Hepatocyte (in vitro differentiated cells): Measurements from ENCODE around the gene CSHL1. TPM values are rescaled to one million over a fixed set of nuclear protein-coding genes. Genes with fewer than 3 reads are reported as not detected.
"Not testable (repeated sequence)": the region's sequence is repeated elsewhere in the genome, so short reads cannot be mapped to it uniquely, and the experiment has no call there.

Source experiments
- DNase-seq: peaks from one replicate; pipeline ENCODE4 v3.0.0-alpha.2; 2016; ENCODE audit warnings: low spot score
- H2AFZ ChIP-seq: fragments of 200-600 bp; sonication (generic); 2 replicates; pipeline ENCODE4 v1.6.0; 2016; ENCODE audit warnings: antibody characterized with exemption, mild to moderate bottlenecking
- H3K27ac ChIP-seq: fragments of 200-600 bp; sonication (generic); 2 replicates; pipeline ENCODE4 v1.5.1; 2016; ENCODE audit warnings: mild to moderate bottlenecking
- H3K27me3 ChIP-seq: fragments of 200-600 bp; sonication (generic); 2 replicates; pipeline ENCODE4 v1.6.1; 2016
- H3K36me3 ChIP-seq: fragments of 200-600 bp; sonication (generic); replicated peaks from 2 replicates; pipeline ENCODE4 v1.5.1; 2016; ENCODE audit warnings: low read depth; ENCODE audit not compliant: insufficient read depth
- H3K4me1 ChIP-seq: fragments of 200-600 bp; sonication (generic); 2 replicates; pipeline ENCODE4 v1.5.1; 2016; ENCODE audit warnings: mild to moderate bottlenecking, moderate library complexity; ENCODE audit not compliant: insufficient read depth
- H3K4me2 ChIP-seq: fragments of 200-600 bp; sonication (generic); 2 replicates; pipeline ENCODE4 v1.6.0; 2016
- H3K4me3 ChIP-seq: fragments of 200-600 bp; sonication (generic); 2 replicates; pipeline ENCODE4 v1.5.1; 2016; ENCODE audit warnings: mild to moderate bottlenecking
- H3K79me2 ChIP-seq: fragments of 200-600 bp; sonication (generic); 2 replicates; pipeline ENCODE4 v1.6.0; 2017; ENCODE audit warnings: mild to moderate bottlenecking
- H3K9me2 ChIP-seq: fragments of 200-600 bp; sonication (generic); replicated peaks from 2 replicates; pipeline ENCODE4 v1.6.0; 2017; ENCODE audit warnings: mild to moderate bottlenecking; ENCODE audit not compliant: insufficient read depth
- H3K9me3 ChIP-seq: fragments of 200-600 bp; sonication (generic); 2 replicates; pipeline ENCODE4 v1.5.1; 2016; ENCODE audit warnings: low read depth, mild to moderate bottlenecking
- H4K20me1 ChIP-seq: fragments of 200-600 bp; sonication (generic); 2 replicates; pipeline ENCODE4 v1.6.0; 2016; ENCODE audit warnings: mild to moderate bottlenecking; ENCODE audit not compliant: insufficient read depth, poor library complexity, severe bottlenecking
- CTCF ChIP-seq: fragments of 200-600 bp; sonication (generic); IDR thresholded peaks from 2 replicates; pipeline ENCODE4 v1.5.1; 2016; ENCODE audit warnings: antibody characterized with exemption, mild to moderate bottlenecking; ENCODE audit not compliant: poor library complexity
- WGBS: methylation state at CpG from one replicate; pipeline ENCODE4 v1.1.6; 2016; ENCODE audit warnings: low lambda C conversion rate; ENCODE audit errors: missing lambda C conversion rate; 5-methylcytosine and 5-hydroxymethylcytosine counted together
- polyA plus RNA-seq: library from polyadenylated mRNA; unstranded; fragments of >200 nt; fragmentation: Nextera tagmentation; extraction: Ambion mirVana; gene quantifications from 2 replicates; pipeline ENCODE4 v1.2.1, GENCODE V29; 2016
- total RNA-seq: library from RNA; depleted of rRNA; stranded (reverse); fragments of >200 nt; gene quantifications from 2 replicates; pipeline ENCODE4 v1.2.3, GENCODE V29; 2014

The CSHL1 gene
- total and polyA plus RNA-seq, 2 experiments from 2014 or later: not detected

- not testable (repeated sequence) for H2AFZ ChIP-seq, DNase-seq, H3K4me1 ChIP-seq, H4K20me1 ChIP-seq, H3K79me2 ChIP-seq, H3K27ac ChIP-seq, H3K4me2 ChIP-seq, H3K9me2 ChIP-seq, H3K36me3 ChIP-seq, H3K27me3 ChIP-seq, H3K4me3 ChIP-seq, H3K9me3 ChIP-seq
- 92% methylated on average over 9 of the region's 14 CpGs for WGBS
Measured at GRCh38 chr17:63896524-63897354, 14.3 kb downstream of the CSHL1 start, which contains the start of gene CSH1. Gene CSH1 (minus strand): TSS chr17:63896574. CDS start chr17:63896511, 63 bp downstream.

DNA sequence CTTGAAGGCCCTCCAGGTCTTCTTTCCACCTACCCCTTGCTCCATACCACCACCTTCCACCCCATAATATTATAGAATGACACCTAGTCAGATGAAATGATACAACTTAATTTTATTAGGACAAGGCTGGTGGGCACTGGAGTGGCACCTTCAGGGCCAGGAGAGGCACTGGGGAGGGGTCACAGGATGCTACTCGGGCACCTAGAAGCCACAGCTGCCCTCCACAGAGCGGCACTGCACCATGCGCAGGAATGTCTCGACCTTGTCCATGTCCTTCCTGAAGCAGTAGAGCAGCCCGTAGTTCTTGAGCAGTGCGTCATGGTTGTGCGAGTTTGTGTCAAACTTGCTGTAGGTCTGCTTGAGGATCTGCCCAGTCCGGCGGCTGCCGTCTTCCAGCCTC, 16.2 kb downstream of the CSHL1 start:
- not testable (repeated sequence) for H3K4me2 ChIP-seq, H2AFZ ChIP-seq, H3K9me3 ChIP-seq, H3K4me1 ChIP-seq, H3K79me2 ChIP-seq, H3K9me2 ChIP-seq, H3K27me3 ChIP-seq, H4K20me1 ChIP-seq, H3K36me3 ChIP-seq, H3K27ac ChIP-seq, H3K4me3 ChIP-seq, DNase-seq
- 93% methylated on average over 8 of the region's 10 CpGs for WGBS

DNA sequence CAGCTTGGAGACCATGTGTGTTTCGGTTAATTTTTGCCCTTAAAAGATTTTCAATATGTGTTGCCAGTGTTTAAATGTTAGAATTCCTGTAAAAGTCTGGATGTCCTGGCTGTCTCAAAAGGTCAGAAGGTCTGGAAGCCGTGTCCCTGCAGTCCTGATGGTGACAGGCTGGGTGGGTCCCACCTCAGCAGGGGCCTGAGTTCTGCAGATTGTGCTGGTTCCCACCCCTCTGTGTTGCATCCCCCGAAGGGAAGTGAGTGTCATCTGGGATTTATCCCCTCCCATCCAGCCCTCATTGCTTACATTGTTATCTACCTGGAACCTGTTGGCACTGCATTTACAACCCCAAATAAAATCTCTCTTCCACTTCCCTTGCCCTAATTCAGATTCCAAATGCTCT, 17.0 kb downstream of the CSHL1 start:
- not testable (repeated sequence) for H3K9me3 ChIP-seq, H2AFZ ChIP-seq, H3K4me3 ChIP-seq, H3K4me1 ChIP-seq, DNase-seq, H3K27ac ChIP-seq, H3K4me2 ChIP-seq, H3K9me2 ChIP-seq, H3K27me3 ChIP-seq, H3K36me3 ChIP-seq, H4K20me1 ChIP-seq, H3K79me2 ChIP-seq
- 67% methylated on average over 3 of the region's 3 CpGs for WGBS

GRCh38 chr17:63892316-63893037, 18.6 kb downstream of the CSHL1 start:
- not testable (repeated sequence) for H2AFZ ChIP-seq, H4K20me1 ChIP-seq, H3K36me3 ChIP-seq, H3K4me1 ChIP-seq, H3K27ac ChIP-seq, H3K27me3 ChIP-seq, H3K9me3 ChIP-seq, H3K4me2 ChIP-seq, H3K79me2 ChIP-seq, H3K9me2 ChIP-seq, H3K4me3 ChIP-seq, DNase-seq
- 55% methylated on average over 11 of the region's 11 CpGs for WGBS
- TF ChIP-seq CTCF: peak; percentile 25

DNA sequence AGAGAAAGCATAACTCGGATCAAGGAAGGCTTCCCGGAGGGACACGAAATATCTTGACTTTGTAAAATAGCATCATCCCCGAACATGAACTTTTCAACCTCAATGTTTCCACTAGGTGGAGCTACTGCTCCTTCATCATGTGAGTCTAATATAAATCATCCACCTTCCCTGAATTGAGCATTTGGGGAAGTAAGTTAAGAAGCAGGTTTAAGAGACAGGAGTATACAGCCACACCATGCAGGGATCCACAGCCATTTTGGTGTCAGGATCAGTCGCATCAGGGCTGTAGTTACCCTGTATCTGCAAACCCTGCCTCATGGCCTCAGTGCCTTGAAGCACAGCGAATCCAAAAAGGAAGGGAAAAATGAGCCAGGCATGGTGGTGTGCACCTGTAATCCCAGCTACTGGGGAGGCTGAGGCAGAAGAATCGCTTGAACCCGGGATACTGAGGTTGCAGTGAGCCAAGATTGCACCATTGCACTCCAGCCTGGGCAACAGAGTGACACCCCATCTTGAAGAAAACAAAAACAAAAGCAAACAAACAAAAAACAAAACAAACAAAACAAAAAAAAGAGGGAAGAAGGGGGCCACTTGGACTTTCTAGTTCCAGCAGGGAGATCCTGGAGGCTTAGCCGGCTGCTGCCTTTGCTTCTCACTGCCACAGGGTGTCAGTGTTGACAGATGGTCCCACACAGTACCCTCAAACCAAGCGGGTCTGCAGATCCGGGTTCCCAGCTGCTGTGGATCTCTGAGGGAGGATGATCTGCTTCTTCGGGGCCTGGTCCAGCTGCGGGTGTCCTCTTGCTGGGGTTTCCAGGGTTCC, 21.8 kb downstream of the CSHL1 start:
- H3K27me3 ChIP-seq, H3K27ac ChIP-seq, H3K9me2 ChIP-seq, H4K20me1 ChIP-seq, H3K4me3 ChIP-seq, H2AFZ ChIP-seq, H3K79me2 ChIP-seq, H3K36me3 ChIP-seq, H3K9me3 ChIP-seq, H3K4me2 ChIP-seq, H3K4me1 ChIP-seq: not testable (repeated sequence)
- 46% methylated on average over 13 of the region's 13 CpGs for WGBS
- peak; percentile 46 for TF ChIP-seq CTCF
- peak; percentile 48 for DNase-seq

DNA sequence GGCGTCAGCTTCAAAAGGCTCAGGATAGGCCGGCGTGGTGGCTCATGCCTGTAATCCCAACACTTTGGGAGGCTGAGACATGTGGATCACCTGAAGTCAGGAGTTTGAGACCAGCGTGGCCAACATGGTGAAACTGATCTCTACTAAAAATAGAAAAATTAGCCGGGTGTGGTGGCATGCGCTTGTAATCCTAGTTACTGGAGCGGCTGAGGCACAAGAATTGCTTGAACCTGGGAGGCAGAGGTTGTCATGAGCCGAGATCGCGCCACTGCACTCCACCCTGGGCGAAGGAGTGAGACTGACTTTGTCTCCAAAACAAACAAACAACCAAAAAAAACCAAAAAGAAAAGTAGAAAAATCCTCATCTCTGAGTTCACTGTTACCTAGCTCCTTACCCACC, 25.9 kb downstream of the CSHL1 start:
- not testable (repeated sequence) for H3K27me3 ChIP-seq, H3K4me1 ChIP-seq, H3K79me2 ChIP-seq, H3K9me2 ChIP-seq, H3K27ac ChIP-seq, H4K20me1 ChIP-seq, H2AFZ ChIP-seq, H3K4me2 ChIP-seq, DNase-seq, H3K9me3 ChIP-seq, H3K4me3 ChIP-seq, H3K36me3 ChIP-seq
- 94% methylated on average over 11 of the region's 11 CpGs for WGBS

- H3K27me3 ChIP-seq: not testable (repeated sequence)
Measured at GRCh38 chr17:63882626-63883126, 28.4 kb downstream of the CSHL1 start.

More at GRCh38 chr17:63882626-63883126, 28.4 kb downstream of the CSHL1 start:
- H3K27ac ChIP-seq, DNase-seq, H3K4me2 ChIP-seq, H3K9me3 ChIP-seq, H3K79me2 ChIP-seq, H3K9me2 ChIP-seq, H3K4me3 ChIP-seq, H3K36me3 ChIP-seq, H4K20me1 ChIP-seq, H2AFZ ChIP-seq, H3K4me1 ChIP-seq: not testable (repeated sequence)
- WGBS: 87% methylated on average over 9 of the region's 9 CpGs
